H1 (cell line): ENCODE results near the gene GCH1. TPM values are rescaled to one million over a fixed set of nuclear protein-coding genes. Genes with fewer than 3 reads are reported as not detected.

Source experiments
- CTCF ChIA-PET: fragments of 300-600 bp; sonication (Branson Sonifier 250); formaldehyde crosslinking; loops from one replicate; lab custom pipeline; 2021; ENCODE audit not compliant: partially characterized antibody; lab: Charles Lee
- POLR2A ChIA-PET: fragments of 300-600 bp; sonication (Branson Sonifier 250); formaldehyde crosslinking; loops from one replicate; lab custom pipeline; 2021; ENCODE audit warnings: inconsistent platforms; ENCODE audit not compliant: partially characterized antibody; lab: Charles Lee
- DNase-seq, 2 experiments: peaks; one replicate each; pipeline versions ENCODE4 v3.0.0 to v3.0.0-alpha.2; 2010 to 2022; ENCODE audit warnings: low spot score in 2 of 2, low read depth in 1 of 2, mixed read lengths in 1 of 2
- FAIRE-seq: peaks from 2 replicates; lab custom pipeline; 2011; peaks lifted over from hg19 to GRCh38; lab: Jason Lieb, UNC
- H2AFZ ChIP-seq: 2 replicates; pipeline ENCODE4 v1.8.1; 2012; ENCODE audit warnings: low read length, inconsistent platforms
- H2AK5ac ChIP-seq: 2 replicates; pipeline ENCODE4 v1.6.1; 2013; ENCODE audit warnings: low read depth, low read length
- H2BK120ac ChIP-seq: replicated peaks from 2 replicates; pipeline ENCODE3; 2013; ENCODE audit warnings: low read depth, low read length, inconsistent platforms
- H2BK12ac ChIP-seq: 2 replicates; pipeline ENCODE4 v1.6.1; 2013; ENCODE audit warnings: low read depth, low read length
- H2BK15ac ChIP-seq: 2 replicates; pipeline ENCODE4 v1.6.1; 2013; ENCODE audit warnings: low read length
- H2BK20ac ChIP-seq: 2 replicates; pipeline ENCODE4 v1.6.1; 2013; ENCODE audit warnings: low read length
- H2BK5ac ChIP-seq: 2 replicates; pipeline ENCODE4 v1.6.1; 2013; ENCODE audit warnings: low read depth, low read length
- H3K14ac ChIP-seq: 2 replicates; pipeline ENCODE4 v1.6.1; 2013; ENCODE audit warnings: inconsistent platforms; ENCODE audit not compliant: insufficient read length
- H3K18ac ChIP-seq: 2 replicates; pipeline ENCODE4 v1.6.1; 2013; ENCODE audit warnings: low read length; ENCODE audit errors: extremely low read depth
- H3K23ac ChIP-seq: 2 replicates; pipeline ENCODE4 v1.6.1; 2013; ENCODE audit warnings: inconsistent platforms; ENCODE audit not compliant: insufficient read length
- H3K23me2 ChIP-seq: 2 replicates; pipeline ENCODE4 v1.6.1; 2013; ENCODE audit warnings: low read depth, low read length
- H3K27ac ChIP-seq: 2 replicates; pipeline ENCODE4 v1.6.1; 2011; ENCODE audit warnings: low read depth, low read length, inconsistent platforms
- H3K27me3 ChIP-seq, 4 experiments: replicated peaks in 1 of 4; 1 replicate in 1 of 4; 2 replicates in 3 of 4; pipeline versions ENCODE4 v1.6.1 to v1.8.1; 2011 to 2013; ENCODE audit warnings: low read length in 3 of 4, mild to moderate bottlenecking in 3 of 4, inconsistent platforms in 2 of 4, mixed read lengths in 2 of 4, moderate library complexity in 1 of 4; ENCODE audit not compliant: control insufficient read depth in 3 of 4, insufficient read depth in 3 of 4; ENCODE audit errors: extremely low read depth in 1 of 4
- H3K36me3 ChIP-seq, 4 experiments: 2 replicates each; pipeline versions ENCODE4 v1.6.1 to v1.8.1; 2011 to 2013; ENCODE audit warnings: mild to moderate bottlenecking in 4 of 4, low read length in 3 of 4, moderate library complexity in 2 of 4, control low read depth in 1 of 4, inconsistent platforms in 1 of 4; ENCODE audit not compliant: insufficient read depth in 4 of 4, control insufficient read depth in 2 of 4
- H3K4ac ChIP-seq: replicated peaks from 2 replicates; pipeline ENCODE3; 2013; ENCODE audit warnings: low read length, low read depth, mixed read lengths, inconsistent platforms; ENCODE audit not compliant: insufficient read length
- H3K4me1 ChIP-seq, 4 experiments: replicated peaks in 1 of 4; 1 replicate in 1 of 4; 2 replicates in 3 of 4; pipeline versions ENCODE4 v1.6.1 to v1.8.1; 2011 to 2013; ENCODE audit warnings: low read length in 3 of 4, inconsistent platforms in 2 of 4, mixed read lengths in 1 of 4; ENCODE audit not compliant: insufficient read depth in 4 of 4, control insufficient read depth in 3 of 4
- H3K4me2 ChIP-seq, 2 experiments: 2 replicates each; pipeline versions ENCODE4 v1.6.1 to v1.8.1; 2011 to 2013; ENCODE audit warnings: low read depth in 2 of 2, low read length in 2 of 2, control low read depth in 1 of 2, inconsistent platforms in 1 of 2, mild to moderate bottlenecking in 1 of 2; ENCODE audit not compliant: insufficient read depth in 1 of 2
- H3K4me3 ChIP-seq, 4 experiments: fragments of 200-600, 300-600 bp in 1 of 4; sonication (generic), shearing (Covaris generic), sonication (Bioruptor Twin) in 1 of 4; 2 replicates each; pipeline versions ENCODE4 v1.5.1 to v1.8.1; 2011 to 2016; ENCODE audit warnings: low read length in 4 of 4, low read depth in 3 of 4, control low read depth in 2 of 4, inconsistent platforms in 2 of 4, mild to moderate bottlenecking in 2 of 4, mixed read lengths in 1 of 4, moderate library complexity in 1 of 4; ENCODE audit not compliant: insufficient read depth in 2 of 4; ENCODE audit errors: extremely low read depth in 1 of 4
- H3K56ac ChIP-seq: replicated peaks from 2 replicates; pipeline ENCODE3; 2013; ENCODE audit warnings: low read depth, mild to moderate bottlenecking, mixed read lengths, low read length, inconsistent platforms; ENCODE audit not compliant: insufficient read length
- H3K79me1 ChIP-seq: 2 replicates; pipeline ENCODE4 v1.6.1; 2013; ENCODE audit warnings: low read depth, low read length, control low read depth
- H3K79me2 ChIP-seq, 2 experiments: 2 replicates each; pipeline versions ENCODE4 v1.6.1 to v1.8.1; 2012 to 2013; ENCODE audit warnings: low read length in 2 of 2, mild to moderate bottlenecking in 2 of 2, inconsistent platforms in 1 of 2; ENCODE audit not compliant: insufficient read depth in 2 of 2, control insufficient read depth in 1 of 2
- H3K9ac ChIP-seq, 4 experiments: replicated peaks in 1 of 4; 1 replicate in 1 of 4; 2 replicates in 3 of 4; pipeline versions ENCODE4 v1.6.1 to v1.8.1; 2011 to 2013; ENCODE audit warnings: low read depth in 3 of 4, low read length in 3 of 4, control low read depth in 2 of 4, mild to moderate bottlenecking in 2 of 4, moderate library complexity in 2 of 4, inconsistent platforms in 1 of 4; ENCODE audit errors: extremely low read depth in 1 of 4
- H3K9me3 ChIP-seq, 2 experiments: 2 replicates each; pipeline versions ENCODE4 v1.6.1 to v1.8.1; 2012 to 2013; ENCODE audit warnings: mild to moderate bottlenecking in 2 of 2, moderate library complexity in 2 of 2, control low read depth in 1 of 2, inconsistent platforms in 1 of 2, low read depth in 1 of 2, low read length in 1 of 2, mixed read lengths in 1 of 2; ENCODE audit not compliant: insufficient read depth in 2 of 2
- H4K20me1 ChIP-seq, 2 experiments: replicated peaks in 1 of 2; 2 replicates each; pipeline versions ENCODE3 to v1.8.1; 2011 to 2013; ENCODE audit warnings: inconsistent platforms in 2 of 2, low read length in 2 of 2, mild to moderate bottlenecking in 1 of 2; ENCODE audit not compliant: insufficient read depth in 2 of 2, control insufficient read depth in 1 of 2
- H4K5ac ChIP-seq: 2 replicates; pipeline ENCODE4 v1.6.1; 2013; ENCODE audit warnings: low read length, low read depth, mixed read lengths, inconsistent platforms; ENCODE audit not compliant: insufficient read length
- H4K8ac ChIP-seq: 2 replicates; pipeline ENCODE4 v1.8.0; 2013; ENCODE audit warnings: mild to moderate bottlenecking, moderate library complexity, low read length, inconsistent platforms; ENCODE audit not compliant: insufficient read depth; ENCODE audit errors: extremely low read depth
- H4K91ac ChIP-seq: replicated peaks from 2 replicates; pipeline ENCODE3; 2013; ENCODE audit warnings: low read length, mixed read lengths, inconsistent platforms; ENCODE audit not compliant: insufficient read length
- BCL11A ChIP-seq, 2 experiments: IDR thresholded peaks; one replicate each; pipeline ENCODE4 v1.6.1; 2011; ENCODE audit warnings: low read depth in 2 of 2, low read length in 2 of 2, mild to moderate bottlenecking in 2 of 2
- HDAC6 ChIP-seq: IDR thresholded peaks from one replicate; pipeline ENCODE4 v1.7.1; 2012; ENCODE audit warnings: low read depth, mild to moderate bottlenecking, inconsistent platforms, low read length, moderate library complexity
- JUND ChIP-seq: IDR thresholded peaks from 2 replicates; pipeline ENCODE4 v1.6.1; 2011; ENCODE audit warnings: mild to moderate bottlenecking, improper control_type of control experiment, low read length
- PHF8 ChIP-seq: fragments of 200-600 bp; sonication (generic); conservative IDR thresholded peaks from 2 replicates; pipeline ENCODE4 v1.7.1; 2012; ENCODE audit warnings: low read depth, mild to moderate bottlenecking, inconsistent platforms, low read length, moderate library complexity
- POLR2A ChIP-seq, 2 experiments: IDR thresholded peaks; 1 replicate in 1 of 2; 2 replicates in 1 of 2; pipeline ENCODE4 v1.6.1; 2011; ENCODE audit warnings: low read depth in 2 of 2, low read length in 2 of 2, mild to moderate bottlenecking in 2 of 2; ENCODE audit errors: control extremely low read depth in 1 of 2
- POLR2AphosphoS5 ChIP-seq: IDR thresholded peaks from 2 replicates; pipeline ENCODE4 v1.6.1; 2011; ENCODE audit warnings: low read depth, low read length
- RNF2 ChIP-seq: fragments of 200-900, 300-1000 bp; sonication (generic); IDR thresholded peaks from 2 replicates; pipeline ENCODE4 v1.7.1; 2016; ENCODE audit warnings: borderline replicate concordance, low read depth, mild to moderate bottlenecking, antibody characterized with exemption, low read length; ENCODE audit not compliant: poor library complexity, severe bottlenecking; ENCODE audit errors: missing control alignments
- SRF ChIP-seq: IDR thresholded peaks from 2 replicates; pipeline ENCODE4 v1.6.1; 2011; ENCODE audit warnings: mild to moderate bottlenecking, low read depth, low read length, moderate library complexity
- SUZ12 ChIP-seq: fragments of 200-600 bp; sonication (generic); IDR thresholded peaks from 2 replicates; pipeline ENCODE4 v1.6.1; 2012; ENCODE audit warnings: mild to moderate bottlenecking, inconsistent platforms, low read length, moderate library complexity, mixed read lengths
- TBP ChIP-seq: IDR thresholded peaks from 2 replicates; pipeline ENCODE4 v1.6.1; 2011; ENCODE audit warnings: low read depth, low read length, improper control_type of control experiment
- TCF12 ChIP-seq: IDR thresholded peaks from 2 replicates; pipeline ENCODE4 v1.6.1; 2011; ENCODE audit warnings: low read depth, mild to moderate bottlenecking, low read length
- TEAD4 ChIP-seq: IDR thresholded peaks from 2 replicates; pipeline ENCODE4 v1.6.1; 2012; ENCODE audit warnings: low read depth, low read length, inconsistent platforms, mixed read lengths
- YY1 ChIP-seq: IDR thresholded peaks from 2 replicates; pipeline ENCODE4 v1.6.1; 2011; ENCODE audit warnings: low read depth, mild to moderate bottlenecking, low read length
- WGBS, 2 experiments: shearing (Covaris generic) in 1 of 2; methylation state at CpG; one replicate each; pipeline versions ENCODE4 v1.1.6 to v1.1.7; 2013 to 2015; ENCODE audit warnings: low lambda C conversion rate in 2 of 2, mixed read lengths in 2 of 2, inconsistent platforms in 1 of 2, low coverage in 1 of 2, missing lambda C conversion rate in 1 of 2; ENCODE audit not compliant: insufficient replicate concordance in 2 of 2, insufficient coverage in 1 of 2, insufficient read length in 1 of 2; ENCODE audit errors: extremely low coverage in 1 of 2, missing lambda C conversion rate in 1 of 2; 5-methylcytosine and 5-hydroxymethylcytosine counted together
- polyA plus RNA-seq, 7 experiments: library from polyadenylated mRNA; depleted of rRNA in 3 of 7; stranded (reverse) in 5 of 7; unstranded in 2 of 7; fragments of >200 nt in 5 of 7; fragments of 200-250 nt in 2 of 7; gene quantifications; 1 replicate in 5 of 7; 2 replicates in 1 of 7; 4 replicates in 1 of 7; pipeline versions ENCODE4 v1.2.1 to v1.2.3, GENCODE V29; 2011 to 2013; ENCODE audit warnings: missing spikeins in 2 of 7, mixed read lengths in 2 of 7
- total RNA-seq: library from RNA; stranded (reverse); fragmentation: NEBNext Ultra II Directional; extraction: Animal tissue kit (Norgen Biotek cat#: 25700); gene quantifications from 2 replicates; pipeline ENCODE4 v1.2.1, GENCODE V29; 2021

GCH1 gene
- total and polyA plus RNA-seq, 2 of the 8 experiments (the other 6 are each of a cell fraction or from before 2014, with no cell fraction given), result 7.3 to 7.9 TPM

- H3K79me2 ChIP-seq, result no peaks in the 10 kb centered on the region
- no peak overlapping the region for H4K91ac ChIP-seq
- H3K9ac ChIP-seq, result no peak overlapping the region
- H3K18ac ChIP-seq, result no peak overlapping the region
- H3K27me3 ChIP-seq, result no peaks in the 10 kb centered on the region
- no peak overlapping the region for H3K56ac ChIP-seq
- no peak overlapping the region for H2BK120ac ChIP-seq
- no peaks in the 10 kb centered on the region for H3K79me1 ChIP-seq
- FAIRE-seq (no peak), DNase-seq (no peak)
- H3K9me3 ChIP-seq, result no peaks in the 10 kb centered on the region
- H4K20me1 ChIP-seq, result no peaks in the 10 kb centered on the region
- no peak overlapping the region for H4K5ac ChIP-seq
- no peak overlapping the region for H3K4ac ChIP-seq
- no peak overlapping the region for H2BK15ac ChIP-seq
- H2AK5ac ChIP-seq, result no peak overlapping the region
- no peak overlapping the region for H3K4me2 ChIP-seq
- TF ChIP-seq POLR2A (IDR thresholded peaks at IDR 0.05; ENCODE audit: control extremely low read depth in 1 of 2, low read depth in 2 of 2, low read length in 2 of 2), result no peak
- no peak for TF ChIP-seq SRF
- no peak for TF ChIP-seq JUND
- TF ChIP-seq YY1, result no peak
- no peak for TF ChIP-seq TBP
- TF ChIP-seq SUZ12, result no peak
- TF ChIP-seq HDAC6, result no peak
- TF ChIP-seq TCF12, result no peak
- no peak for TF ChIP-seq POLR2AphosphoS5
- no peak for TF ChIP-seq PHF8
- TF ChIP-seq RNF2, result no peak
- TF ChIP-seq TEAD4, result no peak
- no peak for TF ChIP-seq BCL11A (IDR thresholded peaks at IDR 0.05; ENCODE audit: low read depth in 2 of 2, low read length in 2 of 2)
- no peak overlapping the region for H2BK20ac ChIP-seq
- POLR2A ChIA-PET, result no interaction called here
- no peak overlapping the region for H4K8ac ChIP-seq
- no peak overlapping the region for H3K4me3 ChIP-seq
- no peak overlapping the region for H2AFZ ChIP-seq
- H3K14ac ChIP-seq, result no peak overlapping the region
- no peak overlapping the region for H3K23ac ChIP-seq
- CTCF ChIA-PET, result interaction anchor here (0.7 to 1.4 kb wide), 2 partner anchors 157 to 1089 kb away, joined by 3 to 6 read pairs; no protein-coding TSS in a partner anchor
- H3K27ac ChIP-seq, result no peak overlapping the region
- H3K23me2 ChIP-seq, result no peaks in the 10 kb centered on the region
- WGBS, 2 experiments, result 91% methylated on average over 1 of the region's 1 CpG; no CpG with 5 or more reads in 1 of the 2 experiments
- H2BK12ac ChIP-seq, result no peak overlapping the region
- no peak overlapping the region for H2BK5ac ChIP-seq
- H3K4me1 ChIP-seq, result no peaks in the 10 kb centered on the region
- H3K36me3 ChIP-seq, result no peaks in the 10 kb centered on the region; a peak in 1 of 8 replicates
Observed at GRCh38 chr14:54931101-54931500, 28.5 kb upstream of the GCH1 start.
